Body of pancreas (tissue), 4 donors: ENCODE results near the gene ADGRB3. TPM values are rescaled to one million over a fixed set of nuclear protein-coding genes. Genes with fewer than 3 reads are reported as not detected.

Experiments
- ATAC-seq: fragments of 150-250 bp; one replicate; pipeline ENCODE4 v1.9.1; 2016
- DNase-seq, 4 donors: peaks; one replicate each; pipeline ENCODE4 v3.0.0-alpha.2; 2019
- H3K27ac ChIP-seq, 4 donors: fragments of 200-600 bp; sonication (generic); 1 replicate in 3 of 4; 2 replicates in 1 of 4; pipeline versions ENCODE4 v1.5.1 to v1.6.1; 2016 to 2019; ENCODE audit warnings: mild to moderate bottlenecking in 1 of 4, mixed read lengths in 1 of 4, moderate library complexity in 1 of 4
- H3K27me3 ChIP-seq, 2 donors: fragments of 200-600 bp; sonication (generic); one replicate each; pipeline ENCODE4 v1.6.0; 2016; ENCODE audit warnings: mild to moderate bottlenecking in 1 of 2
- H3K36me3 ChIP-seq, 2 donors: fragments of 200-600 bp; sonication (generic); replicated peaks in 1 of 2; 2 replicates each; pipeline ENCODE4 v1.5.1; 2016; ENCODE audit warnings: low read depth in 2 of 2; ENCODE audit not compliant: insufficient read depth in 1 of 2
- H3K4me1 ChIP-seq: fragments of 200-600 bp; sonication (generic); one replicate; pipeline ENCODE4 v1.6.0; 2016
- H3K4me3 ChIP-seq, 2 donors: fragments of 200-600 bp; sonication (generic); 1 replicate in 1 of 2; 2 replicates in 1 of 2; pipeline ENCODE4 v1.5.1; 2016 to 2019
- H3K9me3 ChIP-seq, 3 donors: fragments of 200-600 bp; sonication (generic); 1 replicate in 2 of 3; 2 replicates in 1 of 3; pipeline ENCODE4 v1.5.1; 2016
- POLR2A ChIP-seq, 3 donors: fragments of 450-650 bp; IDR thresholded peaks; one replicate each; pipeline ENCODE4 v1.6.1; 2016; ENCODE audit warnings: antibody characterized with exemption in 3 of 3, mild to moderate bottlenecking in 2 of 3
- WGBS, 2 donors: methylation state at CpG; one replicate each; pipeline ENCODE4 v1.1.5; 2017; 5-methylcytosine and 5-hydroxymethylcytosine counted together
- intact Hi-C: fragments of 100-400 bp; cut with DNase I; formaldehyde crosslinking; loops from one replicate; pipeline ENCODE4 v1.15.1; 2023
- total RNA-seq, 2 donors: library from RNA; depleted of rRNA; stranded (reverse); fragments of >200 nt; gene quantifications; one replicate each; pipeline ENCODE4 v1.1.0, GENCODE V29; 2016
- TF ChIP-seq, protein P1 (sequence below), 7 experiments: fragments of 450-650 bp in 4 of 7; fragments of 200-600 bp in 3 of 7; sonication (generic) in 3 of 7; IDR thresholded peaks; one replicate each; pipeline ENCODE4 v1.5.1; 2016 to 2019; ENCODE audit warnings: antibody characterized with exemption in 7 of 7

Gene ADGRB3
- total RNA-seq, 2 donors from 2014 or later = under 0.01 to 1.3 TPM

DNA sequence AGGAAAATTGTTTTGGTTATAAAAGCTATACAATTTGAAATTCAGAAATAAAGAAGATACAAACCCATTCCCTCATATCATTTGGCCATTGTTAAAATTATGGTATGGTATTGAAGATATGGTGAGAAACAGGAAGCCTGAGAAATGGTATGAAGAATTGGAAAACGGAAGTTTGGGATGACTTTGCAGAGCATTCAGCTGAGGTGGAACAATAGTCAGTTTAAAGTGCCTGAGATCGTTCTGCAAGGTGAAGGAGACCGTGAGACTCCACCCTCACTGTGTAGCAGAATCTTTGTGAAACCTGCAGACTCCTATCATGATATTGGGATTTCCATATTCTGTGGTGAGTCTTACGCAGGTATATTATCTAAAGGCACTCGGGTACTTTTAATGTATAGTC, 97.3 kb downstream of the ADGRB3 start:
- Histone ChIP-seq H3K4me3 (no peak overlapping the region), H3K27me3 (no peaks in the 10 kb centered on the region), H3K27ac (no peak overlapping the region), H3K9me3 (no peaks in the 10 kb centered on the region), H3K36me3 (no peaks in the 10 kb centered on the region), H3K4me1 (no peaks in the 10 kb centered on the region)
- 62 to 75% methylated on average over 5 of the region's 5 CpGs for WGBS, 2 donors
- TF ChIP-seq, protein P1, sequence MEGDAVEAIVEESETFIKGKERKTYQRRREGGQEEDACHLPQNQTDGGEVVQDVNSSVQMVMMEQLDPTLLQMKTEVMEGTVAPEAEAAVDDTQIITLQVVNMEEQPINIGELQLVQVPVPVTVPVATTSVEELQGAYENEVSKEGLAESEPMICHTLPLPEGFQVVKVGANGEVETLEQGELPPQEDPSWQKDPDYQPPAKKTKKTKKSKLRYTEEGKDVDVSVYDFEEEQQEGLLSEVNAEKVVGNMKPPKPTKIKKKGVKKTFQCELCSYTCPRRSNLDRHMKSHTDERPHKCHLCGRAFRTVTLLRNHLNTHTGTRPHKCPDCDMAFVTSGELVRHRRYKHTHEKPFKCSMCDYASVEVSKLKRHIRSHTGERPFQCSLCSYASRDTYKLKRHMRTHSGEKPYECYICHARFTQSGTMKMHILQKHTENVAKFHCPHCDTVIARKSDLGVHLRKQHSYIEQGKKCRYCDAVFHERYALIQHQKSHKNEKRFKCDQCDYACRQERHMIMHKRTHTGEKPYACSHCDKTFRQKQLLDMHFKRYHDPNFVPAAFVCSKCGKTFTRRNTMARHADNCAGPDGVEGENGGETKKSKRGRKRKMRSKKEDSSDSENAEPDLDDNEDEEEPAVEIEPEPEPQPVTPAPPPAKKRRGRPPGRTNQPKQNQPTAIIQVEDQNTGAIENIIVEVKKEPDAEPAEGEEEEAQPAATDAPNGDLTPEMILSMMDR (IDR thresholded peaks at IDR 0.05) = no peak
- TF ChIP-seq POLR2A (IDR thresholded peaks at IDR 0.05) = no peak
- DNase-seq (no peak), ATAC-seq (no peak)
- intact Hi-C loops = no loop called here

DNA sequence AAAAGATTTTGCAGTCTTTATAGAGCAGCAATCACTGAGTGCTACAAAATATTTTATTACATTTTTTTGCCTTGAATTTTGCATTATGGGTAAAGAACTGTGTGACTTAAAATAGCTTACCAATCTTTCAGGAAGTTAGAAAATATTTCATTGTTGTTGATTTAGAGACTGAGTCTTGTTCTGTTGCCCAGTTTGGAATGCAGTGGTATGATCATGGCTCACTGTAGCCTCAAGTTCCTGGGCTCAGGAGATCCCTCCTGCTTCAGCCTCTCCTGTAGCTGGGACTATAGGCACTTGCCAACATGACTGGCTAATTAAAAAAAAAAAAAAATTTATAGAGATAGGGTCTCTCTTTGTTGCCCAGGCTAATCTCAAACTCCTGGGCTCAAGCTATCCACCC, 100.8 kb downstream of the ADGRB3 start:
- H3K27me3 ChIP-seq = no peaks in the 10 kb centered on the region
- H3K4me1 ChIP-seq = no peaks in the 10 kb centered on the region
- H3K4me3 ChIP-seq = no peak overlapping the region
- no peak overlapping the region for H3K27ac ChIP-seq
- no peak for TF ChIP-seq POLR2A (IDR thresholded peaks at IDR 0.05)
- TF ChIP-seq, protein P1 (IDR thresholded peaks at IDR 0.05) = no peak
- no peak for ATAC-seq
- intact Hi-C loops = no loop called here
- no peaks in the 10 kb centered on the region for H3K9me3 ChIP-seq
- no peaks in the 10 kb centered on the region for H3K36me3 ChIP-seq
- DNase-seq = no peak

DNA sequence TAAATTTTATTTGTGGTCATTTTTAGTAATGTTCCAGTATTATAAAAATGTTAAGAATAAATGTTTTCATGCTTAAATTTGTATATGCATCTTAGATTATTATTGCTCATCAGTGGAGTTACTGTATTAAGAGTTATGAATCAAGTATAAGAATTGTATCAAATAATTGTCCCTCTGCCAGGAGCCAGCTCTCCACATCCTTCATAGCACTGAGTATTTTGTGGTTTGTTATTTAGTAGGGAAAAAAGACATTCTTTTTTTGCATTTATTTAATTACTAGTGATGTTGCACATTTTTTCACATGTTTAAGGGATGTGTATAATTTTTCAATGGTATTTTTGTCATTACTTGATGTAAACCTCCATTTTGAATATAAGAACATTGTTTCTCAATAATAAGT, 102.0 kb downstream of the ADGRB3 start:
- DNase-seq (no peak), ATAC-seq (no peak)
- H3K4me3 ChIP-seq = no peak overlapping the region
- intact Hi-C loops = no loop called here
- no peaks in the 10 kb centered on the region for H3K27me3 ChIP-seq
- no peak for TF ChIP-seq POLR2A (IDR thresholded peaks at IDR 0.05)
- TF ChIP-seq, protein P1 (IDR thresholded peaks at IDR 0.05) = no peak
- H3K27ac ChIP-seq = no peak overlapping the region
- H3K9me3 ChIP-seq = no peaks in the 10 kb centered on the region
- no peaks in the 10 kb centered on the region for H3K36me3 ChIP-seq
- H3K4me1 ChIP-seq = no peaks in the 10 kb centered on the region

DNA sequence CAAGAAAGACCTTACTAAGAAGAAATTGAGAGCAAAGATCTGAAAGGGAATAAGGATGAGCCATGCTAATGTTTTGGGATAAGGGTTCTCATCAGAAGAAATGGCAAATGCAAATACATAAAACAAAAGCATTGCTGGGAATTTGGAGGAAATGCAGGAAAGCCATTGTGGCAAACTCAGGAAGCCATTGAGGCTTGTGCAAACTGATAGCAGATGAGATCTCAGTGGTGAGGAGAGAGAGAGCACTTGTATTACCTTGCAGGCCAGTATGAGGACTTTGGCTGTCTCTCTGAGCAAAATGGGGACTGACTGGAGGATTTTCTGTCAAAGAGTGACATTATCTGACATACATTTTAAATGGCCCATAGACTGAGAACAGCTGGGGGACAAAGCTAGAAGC, 103.0 kb downstream of the ADGRB3 start:
- DNase-seq (no peak), ATAC-seq (no peak)
- Histone ChIP-seq H3K4me3 (no peak overlapping the region), H3K27ac (no peak overlapping the region), H3K36me3 (no peaks in the 10 kb centered on the region), H3K4me1 (no peaks in the 10 kb centered on the region), H3K27me3 (no peaks in the 10 kb centered on the region), H3K9me3 (no peaks in the 10 kb centered on the region)
- intact Hi-C loops = no loop called here
- TF ChIP-seq POLR2A (IDR thresholded peaks at IDR 0.05) = no peak
- TF ChIP-seq, protein P1 (IDR thresholded peaks at IDR 0.05) = no peak

DNA sequence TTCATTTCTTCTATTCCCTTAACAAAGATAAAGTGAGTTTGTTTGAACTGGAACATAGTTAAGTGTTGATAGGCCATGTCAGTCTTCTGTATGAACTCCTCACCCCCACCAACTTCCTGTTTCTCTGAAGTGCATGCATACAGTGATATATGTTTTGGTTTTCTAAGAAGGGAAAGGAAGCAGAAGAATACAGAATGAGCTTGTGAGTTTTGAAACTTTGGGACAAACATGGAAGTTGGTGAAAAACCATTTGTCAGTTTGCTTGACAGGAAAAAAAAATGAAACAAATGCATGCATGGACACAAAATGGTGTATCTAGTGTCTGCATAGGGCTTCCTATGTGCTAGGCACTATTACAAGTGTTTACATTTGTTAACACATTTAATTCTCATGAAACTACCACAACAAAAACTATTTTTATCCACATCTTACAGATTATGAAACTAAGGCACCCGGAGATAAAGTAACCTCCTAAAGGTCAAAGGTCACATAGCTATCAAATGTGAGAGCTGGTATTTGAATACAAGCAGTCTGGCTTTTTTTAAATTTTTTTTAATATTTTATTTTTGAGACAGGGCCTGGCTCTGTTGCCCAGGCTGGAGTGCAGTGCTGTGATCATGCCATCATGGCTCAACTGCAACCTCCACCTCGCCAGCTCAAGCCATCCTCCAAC, 105.9 kb downstream of the ADGRB3 start:
- Histone ChIP-seq H3K27ac (no peak overlapping the region), H3K4me1 (no peaks in the 10 kb centered on the region)

More for the DNA sequence above, 105.9 kb downstream of the ADGRB3 start:
- TF ChIP-seq, protein P1 (IDR thresholded peaks at IDR 0.05) = no peak
- no peak for TF ChIP-seq POLR2A (IDR thresholded peaks at IDR 0.05)
- H3K4me3 ChIP-seq = no peak overlapping the region
- no peaks in the 10 kb centered on the region for H3K27me3 ChIP-seq
- 56 to 61% methylated on average over 2 of the region's 2 CpGs for WGBS, 2 donors
- no peak for ATAC-seq
- intact Hi-C loops = no loop called here
- no peaks in the 10 kb centered on the region for H3K36me3 ChIP-seq
- no peak for DNase-seq
- no peaks in the 10 kb centered on the region for H3K9me3 ChIP-seq
